Measurements from ENCODE around the gene RAPGEF2. TPM values are rescaled to one million over a fixed set of nuclear protein-coding genes. Genes with fewer than 3 reads are reported as not detected.

RAPGEF2 gene
- total and polyA plus RNA-seq, 10 of the 15 experiments (the other 5 are each of a cell fraction or from before 2014, with no cell fraction given): 0.31 to 24.0 (median 2.9) TPM

DNA sequence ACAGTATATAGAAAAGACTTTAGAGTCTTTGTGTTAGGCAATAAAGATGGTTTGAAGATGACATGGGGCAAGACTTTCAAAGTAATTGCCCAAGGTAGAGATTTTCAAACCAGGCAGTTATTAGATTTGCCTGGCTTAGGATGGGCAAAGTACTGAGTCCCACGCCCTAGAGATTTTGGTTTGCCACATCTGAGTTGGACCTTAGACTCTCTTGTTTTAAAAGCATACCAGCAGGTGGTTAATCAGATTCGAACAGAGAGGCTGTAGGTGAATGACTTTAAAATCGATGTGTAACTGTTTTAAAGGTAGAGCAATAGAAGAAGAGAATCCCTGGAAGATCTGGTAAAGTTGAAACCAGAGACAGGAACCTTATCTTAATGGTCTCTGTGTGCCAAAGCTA lies 121.5 kb downstream of the RAPGEF2 start (continued):
- TF ChIP-seq, protein P1, sequence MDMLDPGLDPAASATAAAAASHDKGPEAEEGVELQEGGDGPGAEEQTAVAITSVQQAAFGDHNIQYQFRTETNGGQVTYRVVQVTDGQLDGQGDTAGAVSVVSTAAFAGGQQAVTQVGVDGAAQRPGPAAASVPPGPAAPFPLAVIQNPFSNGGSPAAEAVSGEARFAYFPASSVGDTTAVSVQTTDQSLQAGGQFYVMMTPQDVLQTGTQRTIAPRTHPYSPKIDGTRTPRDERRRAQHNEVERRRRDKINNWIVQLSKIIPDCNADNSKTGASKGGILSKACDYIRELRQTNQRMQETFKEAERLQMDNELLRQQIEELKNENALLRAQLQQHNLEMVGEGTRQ (IDR thresholded peaks at IDR 0.05; ENCODE audit: borderline replicate concordance, low read depth, low read length): no peak
- no peak for TF ChIP-seq GATAD2B (conservative IDR thresholded peaks at IDR 0.05; ENCODE audit: low read depth)

DNA sequence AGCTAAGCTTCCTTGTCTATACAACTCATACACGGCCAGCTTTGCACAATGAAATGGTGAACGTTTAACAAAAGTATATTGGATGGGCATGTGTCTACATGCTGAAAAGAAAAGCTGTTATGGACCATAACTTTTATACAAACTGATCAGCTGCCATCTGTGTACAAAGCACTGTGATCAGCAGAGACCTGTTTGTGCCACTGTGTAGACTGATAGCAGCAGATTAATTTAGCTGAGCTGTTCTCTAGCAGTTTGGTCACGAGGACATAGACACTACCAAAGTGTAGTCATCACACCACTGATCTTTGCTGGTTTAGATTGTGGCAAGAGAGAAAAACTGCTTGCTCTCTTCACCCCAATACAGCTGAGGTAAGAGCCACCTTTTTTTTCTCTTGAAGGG lies 124.5 kb downstream of the RAPGEF2 start:
- ChIA-PET RAD21 (ENCODE audit: unreplicated experiment) (no interaction called here), POLR2A (interaction anchor here (0.6 kb wide), 1 partner anchor 107 kb away, joined by 3 read pairs; no protein-coding TSS in a partner anchor), CTCF (interaction anchor here (1.1 to 1.2 kb wide), 2 partner anchors 14 to 15 kb away, joined by 3 read pairs; no protein-coding TSS in a partner anchor), SMC1A (ENCODE audit: uncharacterized antibody, unreplicated experiment) (interaction anchor here (1.1 to 1.6 kb wide), 3 partner anchors 14 to 54 kb away, joined by 3 to 4 read pairs (median 3); no protein-coding TSS in a partner anchor)
- DNase-seq (ENCODE audit: low read depth, low spot score) (no peak), ATAC-seq (no peak), FAIRE-seq (no peak)
- Histone ChIP-seq H3K36me3 (ENCODE audit: control insufficient read depth in 2 of 2, insufficient read depth in 2 of 2, low read length in 1 of 2) (no peaks in the 10 kb centered on the region), H3K4me1 (ENCODE audit: control insufficient read depth, insufficient read depth, low read length) (no peaks in the 10 kb centered on the region), H2AFZ (ENCODE audit: control insufficient read depth, low read depth, low read length) (no peak overlapping the region), H3K79me2 (ENCODE audit: control insufficient read depth, insufficient read depth, low read length) (no peaks in the 10 kb centered on the region; the same call in 1 of the 2 replicates), H3K4me3 (no peak overlapping the region), H3K27me3 (replicated peaks in 1 of 2; ENCODE audit: control insufficient read depth in 2 of 2, insufficient read depth in 2 of 2, low read length in 1 of 2) (no peaks in the 10 kb centered on the region), H3K4me2 (ENCODE audit: control insufficient read depth, insufficient read depth) (no peak overlapping the region), H3K9me3 (replicated peaks; ENCODE audit: control insufficient read depth, insufficient read depth, low read length) (no peaks in the 10 kb centered on the region), H3K9ac (ENCODE audit: control insufficient read depth, insufficient read depth, low read length) (no peak overlapping the region), H3K27ac (ENCODE audit: control insufficient read depth, insufficient read depth) (no peak overlapping the region), H4K20me1 (ENCODE audit: control insufficient read depth, insufficient read depth) (no peaks in the 10 kb centered on the region)
- 77% methylated on average over 3 of the region's 3 CpGs for WGBS (ENCODE audit: insufficient coverage, insufficient replicate concordance, low lambda C conversion rate, missing lambda C conversion rate)
- in situ Hi-C loops (cut with MboI): no loop called here
- BruUV-seq (replicated peaks): no TSS peak
- intact Hi-C loops (cut with micrococcal nuclease; ENCODE audit: unreplicated experiment): no loop called here
- TF ChIP-seq IKZF2 (IDR thresholded peaks at IDR 0.05) (no peak), FOXK2 (IDR thresholded peaks at IDR 0.05) (no peak), SRF (IDR thresholded peaks at IDR 0.05; ENCODE audit: low read depth in 2 of 2, low read length in 2 of 2) (no peak), CHD2 (IDR thresholded peaks at IDR 0.05; ENCODE audit: borderline replicate concordance, low read depth, low read length) (no peak), ZNF217 (IDR thresholded peaks at IDR 0.05) (no peak), SMC3 (IDR thresholded peaks at IDR 0.05; ENCODE audit: borderline replicate concordance, low read length) (no peak)
- TF ChIP-seq, protein P2, sequence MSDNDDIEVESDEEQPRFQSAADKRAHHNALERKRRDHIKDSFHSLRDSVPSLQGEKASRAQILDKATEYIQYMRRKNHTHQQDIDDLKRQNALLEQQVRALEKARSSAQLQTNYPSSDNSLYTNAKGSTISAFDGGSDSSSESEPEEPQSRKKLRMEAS (IDR thresholded peaks at IDR 0.05; ENCODE audit: low read depth, low read length): no peak
- TF ChIP-seq, protein P3, sequence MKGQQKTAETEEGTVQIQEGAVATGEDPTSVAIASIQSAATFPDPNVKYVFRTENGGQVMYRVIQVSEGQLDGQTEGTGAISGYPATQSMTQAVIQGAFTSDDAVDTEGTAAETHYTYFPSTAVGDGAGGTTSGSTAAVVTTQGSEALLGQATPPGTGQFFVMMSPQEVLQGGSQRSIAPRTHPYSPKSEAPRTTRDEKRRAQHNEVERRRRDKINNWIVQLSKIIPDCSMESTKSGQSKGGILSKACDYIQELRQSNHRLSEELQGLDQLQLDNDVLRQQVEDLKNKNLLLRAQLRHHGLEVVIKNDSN (IDR thresholded peaks at IDR 0.05; ENCODE audit: borderline replicate concordance, extremely low read length, insufficient read depth, low read depth, low read length): no peak
- TF ChIP-seq, protein P4, sequence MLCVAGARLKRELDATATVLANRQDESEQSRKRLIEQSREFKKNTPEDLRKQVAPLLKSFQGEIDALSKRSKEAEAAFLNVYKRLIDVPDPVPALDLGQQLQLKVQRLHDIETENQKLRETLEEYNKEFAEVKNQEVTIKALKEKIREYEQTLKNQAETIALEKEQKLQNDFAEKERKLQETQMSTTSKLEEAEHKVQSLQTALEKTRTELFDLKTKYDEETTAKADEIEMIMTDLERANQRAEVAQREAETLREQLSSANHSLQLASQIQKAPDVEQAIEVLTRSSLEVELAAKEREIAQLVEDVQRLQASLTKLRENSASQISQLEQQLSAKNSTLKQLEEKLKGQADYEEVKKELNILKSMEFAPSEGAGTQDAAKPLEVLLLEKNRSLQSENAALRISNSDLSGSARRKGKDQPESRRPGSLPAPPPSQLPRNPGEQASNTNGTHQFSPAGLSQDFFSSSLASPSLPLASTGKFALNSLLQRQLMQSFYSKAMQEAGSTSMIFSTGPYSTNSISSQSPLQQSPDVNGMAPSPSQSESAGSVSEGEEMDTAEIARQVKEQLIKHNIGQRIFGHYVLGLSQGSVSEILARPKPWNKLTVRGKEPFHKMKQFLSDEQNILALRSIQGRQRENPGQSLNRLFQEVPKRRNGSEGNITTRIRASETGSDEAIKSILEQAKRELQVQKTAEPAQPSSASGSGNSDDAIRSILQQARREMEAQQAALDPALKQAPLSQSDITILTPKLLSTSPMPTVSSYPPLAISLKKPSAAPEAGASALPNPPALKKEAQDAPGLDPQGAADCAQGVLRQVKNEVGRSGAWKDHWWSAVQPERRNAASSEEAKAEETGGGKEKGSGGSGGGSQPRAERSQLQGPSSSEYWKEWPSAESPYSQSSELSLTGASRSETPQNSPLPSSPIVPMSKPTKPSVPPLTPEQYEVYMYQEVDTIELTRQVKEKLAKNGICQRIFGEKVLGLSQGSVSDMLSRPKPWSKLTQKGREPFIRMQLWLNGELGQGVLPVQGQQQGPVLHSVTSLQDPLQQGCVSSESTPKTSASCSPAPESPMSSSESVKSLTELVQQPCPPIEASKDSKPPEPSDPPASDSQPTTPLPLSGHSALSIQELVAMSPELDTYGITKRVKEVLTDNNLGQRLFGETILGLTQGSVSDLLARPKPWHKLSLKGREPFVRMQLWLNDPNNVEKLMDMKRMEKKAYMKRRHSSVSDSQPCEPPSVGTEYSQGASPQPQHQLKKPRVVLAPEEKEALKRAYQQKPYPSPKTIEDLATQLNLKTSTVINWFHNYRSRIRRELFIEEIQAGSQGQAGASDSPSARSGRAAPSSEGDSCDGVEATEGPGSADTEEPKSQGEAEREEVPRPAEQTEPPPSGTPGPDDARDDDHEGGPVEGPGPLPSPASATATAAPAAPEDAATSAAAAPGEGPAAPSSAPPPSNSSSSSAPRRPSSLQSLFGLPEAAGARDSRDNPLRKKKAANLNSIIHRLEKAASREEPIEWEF (IDR thresholded peaks at IDR 0.05; ENCODE audit: insufficient replicate concordance, low read depth, low read length): no peak
